ENCODE data around the gene CYP4B1. TPM values are rescaled to one million over a fixed set of nuclear protein-coding genes. Genes with fewer than 3 reads are reported as not detected.

CYP4B1 gene
- 0.07 to 0.24 TPM (median 0.18 TPM) in 4 of 5 replicates, not detected in the other for total RNA-seq (2022; extraction: Qiagen RNA extraction)

DNA sequence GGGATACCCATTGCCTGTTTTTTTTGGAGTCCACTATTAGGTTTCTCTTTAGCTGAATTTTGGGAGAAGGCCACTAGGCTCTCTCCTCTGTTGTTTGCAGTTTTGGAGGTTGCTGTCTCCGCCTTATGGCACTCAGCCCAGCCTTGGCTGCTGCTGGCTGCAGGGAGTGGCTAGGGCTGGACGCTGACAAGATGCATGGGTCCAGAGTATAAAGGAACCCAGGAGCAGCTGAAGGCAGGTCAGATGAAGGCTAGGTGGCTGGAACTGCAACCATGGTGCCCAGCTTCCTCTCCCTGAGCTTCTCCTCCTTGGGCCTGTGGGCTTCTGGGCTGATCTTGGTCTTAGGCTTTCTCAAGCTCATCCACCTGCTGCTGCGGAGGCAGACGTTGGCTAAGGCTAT, at the start of gene CYP4B1:
Gene CYP4B1, plus strand, starts transcription at position 237 of the 400 bp plus-strand sequence. Its CDS starts 36 bp downstream, at position 273.

Other genes starting within 250 kb of the CYP4B1 start
- not detected in 5 replicates for gene KNCN, start 247.4 kb upstream of the CYP4B1 start, total RNA-seq (2022; extraction: Qiagen RNA extraction)
- gene MKNK1, start 194.8 kb upstream of the CYP4B1 start, total RNA-seq (2022; extraction: Qiagen RNA extraction) = 16.8 to 20.8 TPM (median 17.8 TPM) in 5 replicates
- gene MOB3C, start 182.2 kb upstream of the CYP4B1 start, total RNA-seq (2022; extraction: Qiagen RNA extraction) = 3.7 to 4.2 TPM (median 3.8 TPM) in 5 replicates
- gene ATPAF1, start 130.7 kb upstream of the CYP4B1 start, total RNA-seq (2022; extraction: Qiagen RNA extraction) = 31.0 to 34.6 TPM (median 33.7 TPM) in 5 replicates
- not detected in 5 replicates for gene TEX38, start 127.2 kb upstream of the CYP4B1 start, total RNA-seq (2022; extraction: Qiagen RNA extraction)
- 22.4 to 31.7 TPM (median 26.4 TPM) in 5 replicates for gene EFCAB14, start 79.9 kb upstream of the CYP4B1 start, total RNA-seq (2022; extraction: Qiagen RNA extraction)
- not detected in 5 replicates for gene CYP4A11, start 142.4 kb downstream of the CYP4B1 start, total RNA-seq (2022; extraction: Qiagen RNA extraction)
- 0.03 to 0.26 TPM (median 0.05 TPM) in 3 of 5 replicates, not detected in the others for gene CYP4X1, start 224.6 kb downstream of the CYP4B1 start, total RNA-seq (2022; extraction: Qiagen RNA extraction)

Measured in A549 treated with AZD2906 at 1 μM for 4 hours (cell line).